ENCODE results near the gene CBX5.

GRCh38 chr12:54273981-54274380 lies 5.9 kb downstream of the CBX5 start:
- TF ChIP-seq USF2 (IDR thresholded peaks at IDR 0.05; ENCODE audit: borderline replicate concordance, low read depth, low read length) (no peak), CTCF (IDR thresholded peaks at IDR 0.05) (no peak), EZH2phosphoT487 (IDR thresholded peaks at IDR 0.05; ENCODE audit: borderline replicate concordance, low read depth) (no peak), SMC3 (IDR thresholded peaks at IDR 0.05; ENCODE audit: low read depth, low read length) (no peak), POLR2AphosphoS5 (IDR thresholded peaks at IDR 0.05; ENCODE audit: low read depth, low read length) (no peak), RXRA (IDR thresholded peaks at IDR 0.05; ENCODE audit: borderline replicate concordance, low read depth) (no peak)

Measured in SK-N-SH (cell line).